HG03159 (cell line): ENCODE data around the gene ARHGAP26.
A peak's percentile ranks its signal among the peaks of the same experiment; 100 is the strongest.

Source experiments
- ATAC-seq: cut with Tn5 transposase; IDR thresholded peaks from one replicate; pipeline ENCODE4 v1.9.1; 2021; ENCODE audit warnings: mild to moderate bottlenecking, moderate library complexity; ENCODE audit not compliant: unreplicated experiment

ARHGAP26 gene

DNA sequence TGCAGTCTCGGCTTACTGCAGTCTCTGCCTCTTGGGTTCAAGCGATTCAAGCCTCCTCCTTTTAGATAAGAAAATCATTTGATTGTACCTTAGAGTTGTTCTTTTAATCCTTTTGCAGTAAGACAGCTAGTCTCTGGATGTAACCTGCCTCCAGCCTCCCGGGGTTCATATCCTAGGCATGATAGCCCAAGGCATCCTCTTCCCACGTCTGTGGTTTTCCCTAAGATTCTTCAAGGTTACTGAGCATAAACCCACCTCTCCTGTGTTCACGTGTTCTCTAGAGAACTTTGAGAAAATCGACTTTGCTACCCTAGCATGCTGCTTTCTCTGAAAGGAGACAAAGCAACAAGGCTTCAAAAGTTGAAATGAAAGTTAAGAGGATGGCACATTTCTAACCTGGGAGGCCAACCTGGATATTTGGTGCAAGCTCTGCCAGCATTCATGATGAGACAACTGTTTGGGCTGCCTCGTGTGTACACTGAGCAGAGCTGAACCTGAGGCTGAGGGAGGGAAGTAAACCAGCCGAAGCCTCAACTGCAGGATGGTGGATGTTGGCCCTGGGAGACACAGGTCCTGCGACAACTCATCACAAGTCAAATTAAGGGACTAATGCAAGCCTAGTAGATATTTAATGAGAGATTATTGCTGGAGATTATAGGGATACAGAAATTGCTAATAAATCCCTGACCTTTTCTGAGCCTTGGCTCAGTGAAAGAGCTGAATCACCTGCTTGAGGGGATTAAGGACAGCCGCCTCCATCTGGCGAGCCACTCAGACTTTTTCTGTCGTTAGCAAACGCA, 261.8 kb downstream of the ARHGAP26 start:
- no peak for ATAC-seq

DNA sequence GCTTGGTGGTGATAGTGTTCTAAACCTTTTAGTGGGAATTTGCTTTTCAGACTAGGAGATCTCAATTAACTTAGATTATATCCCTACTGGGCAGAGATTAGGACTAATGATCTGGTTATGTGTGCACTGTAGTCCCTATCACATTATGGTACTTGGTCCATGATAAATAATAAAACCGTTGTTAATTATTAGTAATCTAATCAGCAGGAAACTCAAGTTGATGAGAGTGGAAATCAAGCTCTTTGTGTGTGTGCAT, 262.3 kb downstream of the ARHGAP26 start:
- no peak for ATAC-seq

DNA sequence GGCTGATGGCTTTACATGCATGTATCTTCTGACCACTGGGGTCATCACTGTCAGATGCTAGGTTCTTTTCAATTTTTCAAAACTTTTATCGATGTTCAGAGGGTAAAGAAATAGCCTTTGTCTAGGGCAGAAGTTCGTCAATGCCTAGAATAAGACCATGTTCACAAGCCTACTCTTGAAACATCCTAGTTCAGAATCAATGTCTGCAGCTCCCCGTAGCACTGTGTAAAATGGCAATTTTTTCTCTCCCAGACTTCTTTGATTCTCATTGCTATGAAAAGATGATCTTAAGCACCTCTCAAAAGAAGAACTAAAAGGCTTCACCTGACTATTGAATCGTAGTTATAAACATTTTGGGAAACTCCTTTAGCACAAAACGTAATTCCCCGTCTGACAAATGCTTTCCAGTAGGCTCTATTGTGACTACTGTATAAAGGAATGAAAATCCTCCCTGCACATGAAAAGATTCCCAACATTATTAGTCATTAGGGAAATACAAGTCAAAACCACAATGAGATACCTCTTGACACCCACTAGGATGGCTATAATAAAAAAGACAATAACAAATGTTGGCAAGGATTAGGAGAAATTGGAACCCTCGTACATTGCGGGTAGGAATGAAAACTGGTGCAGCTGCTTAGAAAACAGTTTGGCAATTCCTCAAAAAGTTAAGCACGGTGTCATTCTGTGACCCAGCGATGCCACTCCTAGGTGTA, 263.5 kb downstream of the ARHGAP26 start:
- no peak for ATAC-seq

DNA sequence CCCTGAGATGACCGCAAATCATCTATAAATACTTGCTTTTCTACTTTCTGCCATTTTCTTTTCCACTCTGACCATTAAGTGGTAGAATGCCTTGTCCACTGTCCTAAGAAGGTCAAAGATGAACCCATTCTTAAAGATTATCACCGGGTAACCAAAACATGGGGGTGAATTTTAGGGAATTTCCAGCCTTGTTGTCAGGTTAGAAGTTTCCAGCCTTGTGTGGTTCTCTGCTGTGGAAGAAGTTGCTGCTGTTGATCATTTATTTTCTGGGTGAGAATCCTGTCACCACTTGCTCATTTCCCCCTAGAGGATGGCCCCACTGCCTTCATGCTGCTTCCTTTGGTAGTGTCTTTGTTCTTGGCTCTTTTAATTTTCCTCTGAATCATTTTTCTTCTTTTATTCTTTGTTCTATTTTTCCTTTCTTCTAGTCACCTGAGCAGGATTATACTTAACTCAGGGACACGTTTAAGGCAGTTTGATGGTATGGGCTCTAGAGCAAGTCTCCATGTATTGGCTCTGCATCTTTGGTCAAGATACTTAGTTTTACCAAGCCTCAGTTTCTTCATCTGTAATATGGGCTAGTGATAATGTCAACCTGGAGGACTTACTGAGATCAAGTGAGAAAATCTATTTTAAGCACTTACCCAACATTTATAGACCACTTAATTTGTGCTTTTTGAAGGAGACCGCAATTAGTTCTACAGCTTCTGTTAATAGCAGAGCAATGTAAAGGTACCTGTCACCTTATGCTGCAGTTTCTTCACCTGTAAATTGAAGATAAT, 266.2 kb downstream of the ARHGAP26 start:
- ATAC-seq, result peak; percentile 51

DNA sequence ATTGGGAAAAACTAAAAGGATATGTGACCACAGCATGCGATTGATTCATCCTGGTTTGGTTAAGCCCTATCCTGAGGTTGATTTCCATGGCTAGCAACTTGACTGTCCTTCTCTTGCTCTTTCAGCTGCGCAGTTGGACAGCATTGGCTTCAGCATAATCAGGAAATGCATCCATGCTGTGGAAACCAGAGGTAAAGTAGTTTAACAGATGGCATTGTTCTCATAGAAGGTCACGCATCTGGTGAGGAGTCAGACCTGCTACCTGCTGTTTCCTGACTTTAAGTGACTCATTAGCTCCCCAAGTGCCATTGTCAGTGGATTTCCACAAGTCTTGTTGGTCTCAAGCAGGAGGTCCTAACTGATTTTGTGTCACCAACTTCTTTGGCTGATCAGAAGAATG, 266.9 kb downstream of the ARHGAP26 start:
- ATAC-seq, result no peak

DNA sequence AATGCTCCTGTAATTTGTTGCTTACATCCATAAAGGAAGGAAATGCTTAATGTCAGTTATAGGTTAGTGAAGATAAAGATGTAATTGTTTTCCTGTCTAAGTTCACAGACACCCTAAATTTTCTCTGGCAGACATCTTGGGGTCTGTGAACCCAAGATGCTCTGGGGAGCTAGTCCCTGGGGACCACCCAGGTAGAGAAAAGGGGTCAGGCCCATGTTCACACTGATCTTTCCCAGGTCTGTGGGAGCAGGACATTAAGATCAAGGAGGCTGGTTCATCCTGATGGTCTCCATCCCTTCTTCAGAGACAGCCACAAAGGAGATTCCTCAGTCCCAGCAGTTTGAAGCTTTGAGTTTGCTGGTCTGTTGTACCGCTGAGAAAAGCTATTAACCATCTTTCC, 267.5 kb downstream of the ARHGAP26 start:
- ATAC-seq, result no peak

DNA sequence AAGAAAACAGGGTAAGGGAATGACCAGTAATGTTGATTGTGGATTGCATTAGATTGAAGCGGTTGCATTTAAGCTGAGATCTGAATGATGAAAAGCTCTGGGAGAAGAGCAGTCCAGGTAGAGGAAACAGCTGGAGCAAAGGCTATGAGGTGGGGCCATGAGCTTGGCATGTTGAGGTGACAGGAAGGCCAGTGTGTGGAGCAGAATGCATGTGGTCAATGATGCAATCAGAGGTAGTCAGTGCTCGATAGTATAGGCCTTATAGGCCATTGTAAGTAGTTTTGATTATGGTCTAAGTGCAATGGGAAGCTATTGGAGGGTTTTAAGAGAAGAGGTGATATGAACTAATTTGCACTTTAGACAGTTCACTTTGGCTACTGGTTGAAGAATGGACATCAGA, 270.4 kb downstream of the ARHGAP26 start:
- no peak for ATAC-seq

DNA sequence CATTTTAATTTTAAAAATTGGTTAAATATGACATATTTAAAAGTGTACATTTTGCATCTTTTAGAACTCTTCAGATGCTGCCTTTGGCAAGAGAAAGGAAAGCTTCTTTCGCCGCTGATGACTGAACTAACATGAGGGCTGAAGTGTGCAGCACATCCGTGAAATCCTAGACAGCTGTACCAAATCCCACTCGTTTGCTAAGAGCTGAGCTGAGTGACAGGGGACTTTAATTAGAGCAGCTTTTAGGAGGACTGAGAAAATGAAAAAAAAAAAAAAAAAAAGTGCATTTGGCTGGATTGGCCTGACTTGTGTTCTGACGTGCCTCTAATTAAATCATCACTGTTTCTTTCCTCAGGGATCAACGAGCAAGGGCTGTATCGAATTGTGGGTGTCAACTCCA, 271.3 kb downstream of the ARHGAP26 start:
- ATAC-seq, result no peak

DNA sequence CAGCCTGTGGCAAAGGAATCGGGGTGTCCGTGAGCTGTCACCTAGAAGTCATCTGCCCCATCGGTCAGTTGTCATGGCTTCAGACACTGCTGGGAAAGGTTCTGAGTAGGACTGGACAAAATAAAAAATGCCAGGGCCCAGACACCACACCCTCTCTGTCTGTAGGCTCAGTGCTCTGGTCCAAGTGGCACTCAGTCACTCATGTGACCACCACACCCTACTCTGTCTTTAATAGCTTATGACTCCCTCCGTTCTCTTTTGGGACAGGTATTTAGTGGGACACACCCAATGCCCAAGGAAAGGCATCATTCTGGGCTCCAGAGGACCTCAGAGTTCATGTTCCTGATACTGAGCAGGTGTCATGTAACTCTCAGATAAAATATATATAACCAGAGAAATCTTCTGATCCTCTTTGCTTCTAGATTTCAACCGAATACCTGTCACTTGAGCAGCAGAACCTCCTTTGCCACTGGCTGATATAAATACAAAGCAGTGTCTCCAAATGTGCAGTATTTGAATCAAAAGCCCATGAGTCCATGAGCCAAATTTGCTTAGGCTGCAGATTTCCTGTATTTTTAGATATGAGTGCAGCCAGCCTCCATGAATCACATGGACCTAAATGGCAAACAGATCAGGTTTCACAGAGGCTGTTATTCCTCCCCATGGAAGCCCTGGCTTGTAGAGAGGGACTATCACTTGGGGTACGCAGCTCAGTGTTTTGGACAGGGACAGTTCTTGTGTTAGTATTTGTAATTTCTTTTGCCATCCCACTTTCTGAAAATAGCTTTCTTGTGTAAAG, 272.0 kb downstream of the ARHGAP26 start:
- no peak for ATAC-seq

DNA sequence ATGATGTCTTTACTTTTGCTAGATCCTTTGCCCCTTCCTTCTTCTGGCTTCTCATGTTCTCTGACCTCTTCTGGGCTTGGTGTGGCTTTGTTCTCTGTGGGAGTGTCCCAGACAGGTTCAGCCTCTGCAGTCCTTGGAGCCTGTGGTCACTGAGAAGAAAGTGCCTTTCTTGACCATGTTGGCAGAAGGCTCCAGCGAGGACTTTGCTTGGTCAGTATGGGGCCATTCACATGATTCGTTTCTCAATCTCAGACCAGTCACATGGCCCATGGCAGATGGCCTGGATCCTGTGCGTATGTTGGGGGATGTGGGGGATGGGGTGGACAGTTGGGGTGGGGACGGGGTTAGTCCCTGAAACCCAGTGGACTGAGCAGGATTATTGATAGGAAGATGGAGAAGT, 274.1 kb downstream of the ARHGAP26 start:
- no peak for ATAC-seq

DNA sequence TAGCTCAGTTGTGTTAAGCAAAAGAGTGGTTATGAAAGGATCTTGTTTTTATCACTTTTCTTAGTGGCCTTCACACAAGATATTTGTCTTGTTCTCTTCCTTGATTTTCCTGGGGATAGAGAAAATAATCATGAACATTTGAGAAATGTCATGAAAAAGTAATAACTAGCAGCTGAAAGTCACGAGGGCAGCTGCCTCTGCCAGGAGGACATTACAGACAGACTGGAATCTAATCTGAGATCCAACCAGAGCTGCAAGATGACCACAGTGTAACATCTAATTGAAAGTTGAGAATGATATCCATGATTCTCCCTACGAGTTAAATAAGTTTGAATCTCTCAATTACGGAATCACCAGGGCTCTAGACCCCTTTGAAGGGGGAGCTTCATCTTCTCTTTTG, 274.9 kb downstream of the ARHGAP26 start:
- no peak for ATAC-seq

DNA sequence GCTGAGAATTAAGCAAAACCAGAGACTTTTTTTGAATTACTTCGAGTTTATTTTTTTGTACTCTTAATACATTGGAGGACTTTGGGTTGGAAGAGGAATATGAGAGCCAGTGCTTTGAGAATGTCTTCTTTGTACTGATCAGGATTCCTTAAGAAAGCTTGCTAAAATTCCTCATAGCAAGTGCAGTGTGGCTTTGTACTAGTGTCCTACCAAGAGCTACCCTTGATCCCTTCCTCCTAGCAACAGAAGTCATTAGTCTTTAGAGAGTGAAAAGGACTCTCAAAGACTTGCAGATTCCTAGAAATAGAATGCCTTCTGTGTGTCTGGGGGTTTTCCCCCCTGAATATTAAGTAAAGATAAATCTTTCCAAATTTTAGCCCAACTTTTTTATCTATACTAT, 276.1 kb downstream of the ARHGAP26 start:
- no peak for ATAC-seq

DNA sequence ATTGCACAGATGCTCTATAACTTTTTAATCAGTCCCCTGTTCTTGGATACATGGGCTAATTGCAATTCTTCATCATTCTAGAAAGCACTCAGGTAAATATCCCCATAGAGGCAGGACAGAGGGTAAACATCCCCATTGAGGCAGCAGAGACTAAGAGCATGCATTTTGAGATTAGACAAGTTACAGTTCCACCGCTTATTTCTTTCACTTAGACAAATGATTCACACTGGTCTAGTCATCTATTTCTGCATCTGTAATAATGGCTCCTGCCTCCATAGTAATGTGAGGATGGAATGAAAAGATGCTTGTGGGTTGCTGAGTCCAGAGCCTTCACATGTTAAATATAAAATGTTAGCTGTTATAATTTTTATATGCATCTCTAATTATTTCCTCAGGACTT, 276.9 kb downstream of the ARHGAP26 start:
- ATAC-seq, result no peak

DNA sequence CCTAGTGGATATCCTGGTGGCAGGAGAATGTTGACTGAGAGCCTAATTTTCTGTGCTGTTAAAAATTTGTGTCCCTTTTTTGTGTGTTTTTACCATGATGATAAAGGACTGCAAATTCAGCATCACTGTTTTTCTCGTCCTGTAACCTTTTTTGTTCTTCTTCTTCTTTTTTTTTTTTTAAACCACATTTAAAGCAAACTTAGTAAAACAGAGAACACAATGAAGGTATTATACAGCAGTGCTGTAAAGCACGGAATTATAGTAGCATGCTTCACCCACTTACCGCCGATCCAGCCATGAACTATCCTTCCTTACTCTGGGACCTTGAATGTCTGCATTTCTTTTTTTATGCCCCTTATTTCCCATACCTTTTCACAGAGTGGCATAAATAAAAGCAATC, 280.0 kb downstream of the ARHGAP26 start:
- ATAC-seq, result no peak

DNA sequence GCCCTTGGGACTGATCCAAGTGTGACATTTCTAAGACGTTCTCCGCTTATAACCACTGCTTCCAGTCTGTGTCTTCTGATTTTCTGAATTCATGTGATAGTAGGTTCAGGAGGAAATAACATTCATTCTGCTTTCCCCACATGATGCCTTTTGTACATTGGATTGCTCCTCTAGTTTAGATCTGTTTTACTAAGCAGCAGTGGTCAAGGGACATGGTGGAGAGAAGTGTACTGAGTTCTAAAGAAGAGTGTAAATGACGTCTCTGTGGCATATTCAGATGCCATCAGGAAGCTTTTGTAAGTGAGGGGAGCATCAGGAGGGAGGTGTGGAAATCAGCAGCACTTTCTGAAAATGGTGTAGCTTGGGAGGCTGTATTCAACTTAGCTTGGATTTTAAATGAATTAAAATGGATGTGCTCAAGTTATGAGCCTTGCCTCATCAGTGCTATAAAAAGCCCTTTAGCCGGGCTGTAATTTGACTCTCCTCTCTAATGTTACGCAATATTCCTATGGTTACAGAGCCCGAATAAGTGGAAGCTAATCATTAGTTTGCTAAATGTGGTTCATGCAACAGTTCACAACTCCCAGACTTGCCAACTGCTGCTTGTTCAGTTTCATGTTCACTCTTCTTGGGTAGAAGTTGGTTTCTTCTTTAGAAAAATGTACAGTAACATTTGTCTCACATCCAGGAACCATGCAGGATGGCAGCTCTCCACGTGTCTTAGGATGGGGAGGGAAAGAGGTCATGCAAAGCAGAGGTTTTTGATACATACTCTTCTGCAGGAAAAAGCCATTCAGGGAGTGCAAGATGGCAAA, 281.3 kb downstream of the ARHGAP26 start:
- peak; percentile 36 for ATAC-seq

DNA sequence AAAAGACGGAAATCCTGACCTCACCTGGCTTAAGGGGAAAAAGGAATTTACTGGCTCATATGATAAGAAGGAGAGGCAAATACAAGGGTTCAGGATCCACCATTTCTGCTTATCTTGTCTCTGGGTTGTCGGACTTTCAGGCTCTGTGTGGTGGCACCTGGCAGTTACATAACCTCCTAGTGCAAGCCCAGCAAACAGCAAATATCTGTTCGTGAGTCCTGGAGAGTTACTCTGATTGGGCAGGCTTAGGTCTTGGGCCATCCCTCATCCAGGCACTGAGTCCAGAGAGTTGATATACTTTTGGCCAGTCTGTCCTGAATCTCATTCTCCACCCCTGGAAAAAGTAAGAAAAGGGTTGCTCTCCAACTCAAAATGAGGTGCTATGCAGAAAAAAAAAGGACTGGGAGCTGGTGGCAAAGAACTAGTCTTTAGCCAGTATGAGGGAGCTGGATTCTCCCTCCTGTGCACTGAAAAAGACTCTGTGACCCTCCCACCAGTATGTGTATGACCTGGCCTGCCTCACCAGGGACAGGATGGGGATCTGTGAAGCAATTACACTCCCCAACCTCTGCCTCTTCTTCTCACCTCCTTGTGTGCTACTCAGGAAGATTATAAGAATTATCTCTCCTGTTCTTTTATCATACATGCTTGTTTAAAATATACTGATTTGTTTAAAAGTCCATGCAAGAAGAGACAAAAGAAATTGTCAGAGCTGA, 282.9 kb downstream of the ARHGAP26 start:
- ATAC-seq, result no peak

DNA sequence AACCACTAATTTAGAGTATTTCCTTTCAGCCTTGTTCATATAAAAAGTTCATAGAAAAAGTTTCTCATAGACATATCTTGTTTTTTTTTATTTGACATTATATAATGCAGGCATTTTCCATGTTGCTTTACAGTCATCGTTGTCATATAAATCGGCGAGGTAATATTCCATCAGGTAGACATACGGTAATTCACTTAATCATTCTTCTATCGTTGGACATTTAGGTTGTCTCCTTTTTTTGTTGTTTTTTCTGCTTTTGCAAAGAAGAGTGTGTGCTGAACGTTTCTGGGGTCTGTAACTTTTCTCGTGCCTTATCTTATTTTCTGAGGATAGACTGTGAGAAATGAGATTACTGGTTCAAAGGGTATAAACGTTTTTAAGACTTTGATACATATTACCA, 283.6 kb downstream of the ARHGAP26 start:
- ATAC-seq, result no peak

DNA sequence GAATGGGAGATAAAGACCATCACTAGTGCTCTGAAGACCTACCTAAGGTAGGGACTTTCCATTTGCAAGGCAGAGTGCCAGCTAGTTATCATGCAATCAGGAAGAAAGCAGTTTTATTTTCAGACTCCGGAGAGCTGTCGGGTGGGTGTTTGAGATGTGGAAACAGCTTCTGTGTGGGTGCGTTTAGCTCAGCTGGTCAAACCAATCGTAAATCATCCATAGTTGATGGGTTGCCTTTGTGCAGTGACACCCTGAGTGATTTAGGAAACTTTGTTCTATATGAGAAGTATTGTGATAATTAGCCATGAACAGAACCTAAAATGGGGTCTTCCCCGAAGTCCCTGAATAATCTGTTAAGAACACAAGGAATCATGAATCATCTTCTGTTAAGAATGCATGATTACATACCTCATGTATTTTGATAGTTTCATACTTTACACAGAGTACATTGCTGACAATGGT, 284.3 kb downstream of the ARHGAP26 start:
- ATAC-seq, result peak; percentile 38

DNA sequence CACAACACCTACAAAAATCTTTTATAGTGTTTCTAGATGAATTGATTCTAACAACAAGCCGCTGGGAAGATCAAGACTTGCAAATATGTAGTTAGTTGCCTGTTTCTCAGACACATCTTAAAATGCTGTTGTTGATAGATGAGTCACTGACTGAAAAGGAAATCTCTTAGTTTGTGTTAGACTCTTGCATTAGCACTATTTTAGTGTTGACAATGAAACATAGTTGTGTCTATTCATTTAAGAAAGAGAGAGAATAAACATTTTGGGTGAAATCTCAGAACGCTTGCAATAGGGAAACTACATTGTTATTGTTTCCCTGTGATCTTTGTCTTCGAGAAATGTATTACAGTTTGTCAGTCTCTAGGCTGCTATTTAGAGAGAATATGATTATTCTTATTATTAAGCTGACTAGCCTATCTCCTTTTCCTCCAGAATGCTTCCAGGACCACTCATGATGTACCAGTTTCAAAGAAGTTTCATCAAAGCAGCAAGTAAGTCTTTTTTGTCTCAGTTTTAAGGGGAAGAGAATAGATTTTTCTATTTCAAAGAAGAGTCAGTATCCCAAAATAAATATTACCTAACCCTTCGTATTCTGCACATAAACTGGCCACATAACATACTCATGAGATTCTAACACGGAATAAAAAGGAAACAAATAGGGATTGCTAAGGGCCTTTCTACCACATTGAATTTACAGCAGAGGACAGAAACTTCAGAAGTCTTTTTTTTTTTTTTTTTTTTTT, 285.6 kb downstream of the ARHGAP26 start:
- no peak for ATAC-seq
